Common myeloid progenitor, CD34-positive (primary cell): ENCODE results near the gene OST4. TPM values are rescaled to one million over a fixed set of nuclear protein-coding genes. Genes with fewer than 3 reads are reported as not detected.
"Not testable (repeated sequence)": the region's sequence is repeated elsewhere in the genome, so short reads cannot be mapped to it uniquely, and the experiment has no call there.

ENCODE experiments used
- CTCF ChIA-PET: fragments of 350-600 bp; sonication (Branson Sonifier 250); formaldehyde crosslinking; loops from one replicate; lab custom pipeline; 2021; ENCODE audit warnings: antibody characterized with exemption; lab: Charles Lee
- POLR2A ChIA-PET: fragments of 350-600 bp; sonication (Branson Sonifier 250); formaldehyde crosslinking; loops from one replicate; lab custom pipeline; 2021; ENCODE audit warnings: antibody characterized with exemption; lab: Charles Lee
- DNase-seq, 3 donors: peaks; one replicate each; pipeline versions ENCODE4 v3.0.0 to v3.0.0-alpha.2; 2013
- H3K27ac ChIP-seq, 2 experiments: 1 replicate in 1 of 2; 2 replicates in 1 of 2; pipeline ENCODE4 v1.7.0; 2013; ENCODE audit warnings: inconsistent platforms in 2 of 2, low read length in 2 of 2, mild to moderate bottlenecking in 2 of 2, low read depth in 1 of 2, moderate library complexity in 1 of 2; ENCODE audit not compliant: severe bottlenecking in 2 of 2, insufficient read depth in 1 of 2, poor library complexity in 1 of 2
- H3K27me3 ChIP-seq, 5 experiments: replicated peaks in 2 of 5; 1 replicate in 3 of 5; 2 replicates in 2 of 5; pipeline versions ENCODE4 v1.6.1 to v1.7.0; 2013; ENCODE audit warnings: low read length in 4 of 5, mild to moderate bottlenecking in 2 of 5, moderate library complexity in 2 of 5, inconsistent platforms in 1 of 5; ENCODE audit not compliant: insufficient read depth in 5 of 5, control insufficient read depth in 4 of 5
- H3K36me3 ChIP-seq, 4 experiments: 1 replicate in 2 of 4; 2 replicates in 2 of 4; pipeline versions ENCODE4 v1.6.1 to v1.7.0; 2013; ENCODE audit warnings: low read length in 3 of 4, control low read depth in 1 of 4, mild to moderate bottlenecking in 1 of 4; ENCODE audit not compliant: control insufficient read depth in 4 of 4, insufficient read depth in 4 of 4
- H3K4me1 ChIP-seq, 4 experiments: 1 replicate in 3 of 4; 2 replicates in 1 of 4; pipeline versions ENCODE4 v1.6.1 to v1.7.1; 2013; ENCODE audit warnings: low read length in 3 of 4, mild to moderate bottlenecking in 3 of 4, control low read depth in 1 of 4, inconsistent platforms in 1 of 4, moderate library complexity in 1 of 4; ENCODE audit not compliant: control insufficient read depth in 4 of 4, insufficient read depth in 4 of 4; ENCODE audit errors: control extremely low read depth in 1 of 4
- H3K4me3 ChIP-seq, 7 experiments: 1 replicate in 4 of 7; 2 replicates in 3 of 7; pipeline versions ENCODE4 v1.5.1 to v1.7.0; 2013; ENCODE audit warnings: mild to moderate bottlenecking in 7 of 7, low read length in 6 of 7, moderate library complexity in 6 of 7, inconsistent platforms in 2 of 7, low read depth in 2 of 7, control low read depth in 1 of 7; ENCODE audit not compliant: insufficient read depth in 4 of 7, control insufficient read depth in 1 of 7; ENCODE audit errors: extremely low read depth in 1 of 7
- H3K9me3 ChIP-seq, 5 experiments: 1 replicate in 4 of 5; 2 replicates in 1 of 5; pipeline versions ENCODE4 v1.6.1 to v1.7.1; 2013; ENCODE audit warnings: low read length in 4 of 5, mild to moderate bottlenecking in 2 of 5, inconsistent platforms in 1 of 5, low read depth in 1 of 5, moderate library complexity in 1 of 5; ENCODE audit not compliant: control insufficient read depth in 4 of 5, insufficient read depth in 2 of 5; ENCODE audit errors: control extremely low read depth in 1 of 5
- WGBS: methylation state at CpG from one replicate; pipeline ENCODE4 v1.1.5; 2013; ENCODE audit not compliant: insufficient coverage; 5-methylcytosine and 5-hydroxymethylcytosine counted together
- polyA plus RNA-seq: library from polyadenylated mRNA; unstranded; fragments of 120-200 nt; gene quantifications from one replicate; pipeline ENCODE4 v1.2.1, GENCODE V29; 2013

Gene OST4
- 244 TPM for polyA plus RNA-seq

- under 1% methylated on average over 80 of the region's 86 CpGs for WGBS
- Histone ChIP-seq H3K4me3 (peak within 1 kb of the TSS; percentile 71 to 98 (median 96)), H3K4me1 (peaks cover 13 to 63% (median 55%) of the 10 kb centered on the region in 4 experiments)
These were observed at the start of gene OST4 for GRCh38 chr2:27071277-27071989. TSS of gene OST4 (minus strand) at chr2:27071654.

GRCh38 chr2:27119330-27119670 lies 47.8 kb upstream of the OST4 start:
- WGBS = 86% methylated on average over 5 of the region's 8 CpGs
- peak in 1 of 3 donors; percentile 43 for DNase-seq
- CTCF ChIA-PET = not testable (repeated sequence)

More at GRCh38 chr2:27071277-27071989, at the start of gene OST4:
- CTCF ChIA-PET = interaction anchor here (4.5 to 28.0 kb wide), 3 partner anchors 10 to 18 kb away, joined by 28 to 381 read pairs (median 50); partner anchors contain the start of genes AGBL5 and KHK
- Histone ChIP-seq H3K27me3 (no peaks in the 10 kb centered on the region), H3K36me3 (peaks cover 6 to 34% (median 16%) of the 10 kb centered on the region in 4 experiments), H3K9me3 (no peaks in the 10 kb centered on the region), H3K27ac (peak within 1 kb of the TSS; percentile 84 to 92)
- POLR2A ChIA-PET = interaction anchor here (0.6 to 2.8 kb wide), 6 partner anchors 9 to 21 kb away, joined by 3 to 16 read pairs (median 4); partner anchors contain the start of genes AGBL5 and KHK
- peak; percentile 90 to 94 (median 94) for DNase-seq

DNA sequence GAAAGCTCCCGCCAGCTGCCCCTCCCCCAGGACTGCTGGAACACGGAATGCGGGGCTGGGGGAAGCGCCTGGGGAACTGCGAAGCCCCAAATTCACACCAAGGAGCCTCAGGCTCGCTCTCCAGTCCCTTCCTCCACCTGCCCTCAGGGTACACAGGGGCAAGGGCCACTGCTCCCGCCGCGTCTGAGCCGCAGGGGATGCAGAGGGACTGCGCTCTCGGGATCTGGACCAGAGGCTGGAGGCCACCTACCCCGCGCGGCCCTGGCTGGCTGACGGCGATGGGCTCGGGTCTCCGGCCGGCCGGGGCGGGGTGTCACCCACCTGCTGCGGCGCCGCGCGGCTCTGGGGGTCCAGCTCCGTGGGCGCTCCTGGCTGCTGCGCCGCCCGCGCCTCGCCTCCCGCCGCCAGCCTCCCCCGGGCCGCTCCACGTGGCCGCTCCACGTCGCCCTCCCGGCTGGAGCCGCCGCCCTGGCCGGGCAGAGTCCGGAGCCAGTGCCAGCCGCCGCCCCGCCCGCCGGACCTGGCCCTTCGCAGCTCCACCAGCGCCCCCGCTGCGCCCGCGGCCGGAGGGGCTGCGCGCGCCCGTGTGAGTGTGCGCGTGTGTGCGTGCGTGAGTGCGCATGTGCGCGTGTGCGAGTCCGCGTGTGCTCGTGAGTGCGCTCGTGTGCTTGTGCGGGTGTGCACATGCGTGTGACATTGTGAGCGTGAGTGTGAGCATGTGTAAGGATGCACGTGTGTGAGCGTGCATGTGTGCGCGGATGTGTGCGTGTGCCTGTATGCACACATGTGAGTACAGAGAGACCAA lies 47.3 kb upstream of the OST4 start, which contains the start of gene CGREF1:
CGREF1 (minus strand) TSS at position 604 of the 805 bp plus-strand sequence. CDS start 14,762 bp downstream, outside the sequence.
- ChIA-PET CTCF (interaction anchor here (1.3 kb wide), 1 partner anchor 51 kb away, joined by 5 read pairs; no protein-coding TSS in a partner anchor), POLR2A (no interaction called here)
- Histone ChIP-seq H3K4me1 (peaks cover 0 to 27% (median 22%) of the 10 kb centered on the region in 4 experiments), H3K27ac (no peak within 1 kb of the TSS), H3K9me3 (no peaks in the 10 kb centered on the region), H3K4me3 (peak within 1 kb of the TSS; percentile 32 to 75 (median 62)), H3K27me3 (peaks cover 0 to 24% (median 0%) of the 10 kb centered on the region in 5 experiments), H3K36me3 (no peaks in the 10 kb centered on the region)
- WGBS = 4% methylated on average over 77 of the region's 84 CpGs
- DNase-seq = peak in 2 of 3 donors; percentile 47 to 58

More at GRCh38 chr2:27119330-27119670, 47.8 kb upstream of the OST4 start:
- peaks cover 0 to 24% (median 0%) of the 10 kb centered on the region in 5 experiments for H3K27me3 ChIP-seq
- POLR2A ChIA-PET, H3K27ac ChIP-seq, H3K9me3 ChIP-seq, H3K36me3 ChIP-seq: not testable (repeated sequence)
- H3K4me3 ChIP-seq = peak overlapping the region; percentile 32 to 75 (median 62)
- H3K4me1 ChIP-seq = peaks cover 0 to 33% (median 25%) of the 10 kb centered on the region in 4 experiments

GRCh38 chr2:27117995-27118524 lies 46.6 kb upstream of the OST4 start:
- H3K36me3 ChIP-seq = no peaks in the 10 kb centered on the region
- H3K4me1 ChIP-seq = peaks cover 0 to 24% (median 16%) of the 10 kb centered on the region in 4 experiments
- DNase-seq = no peak
- POLR2A ChIA-PET = no interaction called here
- CTCF ChIA-PET = interaction anchor here (1.3 kb wide), 1 partner anchor 52 kb away, joined by 5 read pairs; no protein-coding TSS in a partner anchor
- H3K27ac ChIP-seq = no peak overlapping the region
- H3K27me3 ChIP-seq = peaks cover 0 to 22% (median 0%) of the 10 kb centered on the region in 5 experiments
- H3K9me3 ChIP-seq = no peaks in the 10 kb centered on the region
- H3K4me3 ChIP-seq = peak overlapping the region; percentile 32 to 75 (median 62)
- 29% methylated on average over 13 of the region's 14 CpGs for WGBS

DNA sequence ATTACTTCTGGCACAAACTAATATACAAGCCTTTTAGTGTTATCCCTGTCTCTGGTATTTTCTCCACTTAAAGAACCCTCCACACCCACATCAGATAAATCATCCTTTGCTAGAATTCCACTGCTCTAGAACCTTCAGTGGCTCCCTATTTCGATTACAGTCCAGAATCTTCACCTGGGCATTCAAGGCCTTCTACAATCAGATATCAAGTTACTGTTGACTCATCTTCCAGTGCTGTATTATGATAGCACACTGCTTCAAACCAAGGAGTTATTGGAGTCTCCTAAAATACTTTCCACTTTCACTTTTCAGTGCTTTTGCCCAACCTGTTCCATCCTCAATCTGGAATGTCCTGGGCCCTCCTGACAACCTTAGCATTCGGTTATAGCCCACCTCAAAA lies 44.1 kb upstream of the OST4 start:
- peaks cover 0 to 15% (median 0%) of the 10 kb centered on the region in 5 experiments for H3K27me3 ChIP-seq
- DNase-seq = no peak
- CTCF ChIA-PET = interaction anchor here (0.7 to 1.6 kb wide), 4 partner anchors 14 to 43 kb away, joined by 3 to 4 read pairs (median 4); no protein-coding TSS in a partner anchor
- WGBS = 76% methylated on average over 2 of the region's 2 CpGs
- no peak overlapping the region for H3K4me3 ChIP-seq
- no peaks in the 10 kb centered on the region for H3K9me3 ChIP-seq
- H3K36me3 ChIP-seq = no peaks in the 10 kb centered on the region
- POLR2A ChIA-PET = interaction anchor here (0.6 kb wide), 1 partner anchor 40 kb away, joined by 3 read pairs; no protein-coding TSS in a partner anchor
- H3K4me1 ChIP-seq = peaks cover 0 to 14% (median 11%) of the 10 kb centered on the region in 4 experiments
- no peak overlapping the region for H3K27ac ChIP-seq

DNA sequence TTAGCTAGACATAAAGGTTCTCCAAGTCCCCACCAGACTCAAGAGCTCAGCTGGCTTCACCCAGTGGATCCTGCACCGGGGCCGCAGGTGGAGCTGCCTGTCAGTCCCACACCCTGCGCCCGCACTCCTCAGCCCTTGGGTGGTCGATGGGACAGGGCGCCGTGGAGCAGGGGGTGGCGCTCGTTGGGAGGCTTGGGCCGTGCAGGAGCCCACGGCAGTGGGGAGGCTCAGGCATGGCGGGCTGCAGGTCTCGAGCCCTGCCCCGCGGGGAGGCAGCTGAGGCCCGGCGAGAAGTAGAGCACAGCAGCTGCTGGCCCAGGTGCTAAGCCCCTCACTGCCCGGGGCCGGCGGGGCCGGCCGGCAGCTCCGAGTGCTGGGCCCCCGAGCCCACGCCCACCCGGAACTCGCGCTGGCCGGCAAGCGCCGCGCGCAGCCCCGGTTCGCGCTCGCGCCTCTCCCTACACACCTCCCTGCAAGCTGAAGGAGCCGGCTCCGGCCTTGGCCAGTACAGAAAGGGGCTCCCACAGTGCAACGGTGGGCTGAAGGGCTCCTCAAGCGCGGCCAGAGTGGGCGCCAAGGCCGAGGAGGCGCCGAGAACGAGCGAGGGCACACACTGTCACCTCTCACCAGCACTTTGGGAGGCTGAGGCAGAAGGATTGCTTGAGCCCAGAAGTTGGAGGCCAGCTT lies 40.1 kb upstream of the OST4 start:
- WGBS = 97% methylated on average over 38 of the region's 49 CpGs
- DNase-seq, H3K36me3 ChIP-seq, H3K4me3 ChIP-seq, H3K27ac ChIP-seq, H3K4me1 ChIP-seq, H3K27me3 ChIP-seq, POLR2A ChIA-PET, H3K9me3 ChIP-seq: not testable (repeated sequence)
- CTCF ChIA-PET = interaction anchor here (1.2 to 2.3 kb wide), 5 partner anchors 9 to 169 kb away, joined by 4 to 10 read pairs (median 5); partner anchors contain the start of gene ABHD1
